ACC112 (cell line): Measurements from ENCODE around the gene LUC7L.
A peak's percentile ranks its signal among the peaks of the same experiment; 100 is the strongest.

ENCODE experiments used
- H2AFZ ChIP-seq: fragments of 200-600 bp; sonication (generic); one replicate; pipeline ENCODE4 v1.6.0; 2017; ENCODE audit warnings: antibody characterized with exemption, low read length; ENCODE audit not compliant: unreplicated experiment
- H3K27ac ChIP-seq: fragments of 200-600 bp; sonication (generic); 2 replicates; pipeline ENCODE4 v1.5.1; 2014; ENCODE audit warnings: low read depth, mild to moderate bottlenecking, antibody characterized with exemption, low read length, moderate library complexity
- H3K27me3 ChIP-seq: fragments of 200-600 bp; sonication (generic); 2 replicates; pipeline ENCODE4 v1.6.1; 2014; ENCODE audit warnings: mild to moderate bottlenecking, antibody characterized with exemption, low read length, moderate library complexity, mixed read lengths; ENCODE audit not compliant: insufficient read depth
- H3K36me3 ChIP-seq: fragments of 200-600 bp; sonication (generic); 2 replicates; pipeline ENCODE4 v1.6.1; 2016; ENCODE audit warnings: mild to moderate bottlenecking, antibody characterized with exemption, low read length, moderate library complexity, mixed read lengths; ENCODE audit not compliant: insufficient read depth
- H3K4me1 ChIP-seq: fragments of 200-600 bp; sonication (generic); one replicate; pipeline ENCODE4 v1.6.1; 2016; ENCODE audit warnings: low read length, mixed read lengths; ENCODE audit not compliant: insufficient read depth, unreplicated experiment, control insufficient read depth
- H3K4me3 ChIP-seq: fragments of 200-600 bp; sonication (generic); 2 replicates; pipeline ENCODE4 v1.5.1; 2014; ENCODE audit warnings: mild to moderate bottlenecking, low read depth, low read length
- H3K79me2 ChIP-seq: fragments of 200-600 bp; sonication (generic); one replicate; pipeline ENCODE4 v1.6.0; 2016; ENCODE audit warnings: low read length; ENCODE audit not compliant: control insufficient read depth, unreplicated experiment, insufficient read depth

Gene LUC7L

GRCh38 chr16:191831-192230 is 37.4 kb downstream of the LUC7L start:
- Histone ChIP-seq H3K36me3 (peaks cover 37% of the 10 kb centered on the region), H3K79me2 (peaks cover 2% of the 10 kb centered on the region), H3K4me1 (peaks cover 4% of the 10 kb centered on the region), H3K27ac (no peak overlapping the region), H3K4me3 (no peak overlapping the region), H3K27me3 (no peaks in the 10 kb centered on the region), H2AFZ (no peak overlapping the region)

DNA sequence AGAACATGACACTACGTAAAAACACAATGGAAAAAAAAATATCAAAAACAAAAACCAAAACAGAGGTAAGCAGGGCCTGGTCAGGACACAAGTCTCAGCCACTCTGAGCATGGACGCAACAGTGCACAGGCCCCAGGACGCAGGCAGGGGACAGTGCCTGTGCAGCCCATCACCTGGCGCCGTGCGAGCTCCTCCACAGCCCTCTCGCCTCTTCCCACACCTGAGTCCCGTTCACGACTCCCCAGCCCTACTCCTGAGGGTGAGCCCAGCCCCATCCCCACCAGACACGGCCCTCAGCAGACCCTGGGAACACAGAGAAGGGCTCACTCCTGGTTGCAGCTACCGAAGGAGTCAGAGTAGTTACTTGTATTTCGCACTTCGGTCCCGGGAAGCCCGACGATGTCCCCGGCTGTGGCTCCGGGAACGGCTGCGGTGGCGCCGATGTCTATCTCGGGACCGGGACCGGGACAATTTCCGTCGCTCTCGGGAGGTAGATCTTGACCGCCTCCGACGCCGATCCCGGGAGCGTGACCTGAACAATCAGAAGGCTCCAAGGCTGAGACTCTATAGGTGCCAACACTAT is 39.6 kb downstream of the LUC7L start:
- H3K4me3 ChIP-seq, result no peak overlapping the region
- H3K79me2 ChIP-seq, result no peaks in the 10 kb centered on the region
- peaks cover 24% of the 10 kb centered on the region; the same call in 1 of the 2 replicates for H3K36me3 ChIP-seq
- H3K27ac ChIP-seq, result no peak overlapping the region
- H3K4me1 ChIP-seq, result peaks cover under 1% of the 10 kb centered on the region
- no peak overlapping the region for H2AFZ ChIP-seq
- no peaks in the 10 kb centered on the region for H3K27me3 ChIP-seq

DNA sequence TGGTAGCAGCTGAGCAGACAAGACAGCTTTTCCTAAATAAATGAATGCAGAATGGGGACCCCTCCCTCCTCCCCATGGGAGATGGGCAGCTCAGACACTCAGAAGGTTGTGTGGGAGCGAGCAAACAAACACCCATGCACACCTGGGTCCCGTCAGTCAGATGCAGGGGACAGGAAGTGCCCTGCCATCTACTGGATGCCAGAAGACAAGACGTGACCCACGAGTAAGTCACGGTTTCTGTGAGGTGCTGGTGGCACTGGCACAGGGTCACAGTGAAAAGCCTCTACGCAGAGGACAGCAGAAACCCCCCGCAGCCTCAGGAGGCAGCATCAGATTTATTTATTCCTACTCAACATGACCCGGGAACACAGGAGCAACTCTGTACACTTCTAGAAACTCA is 40.6 kb downstream of the LUC7L start:
- no peak overlapping the region for H2AFZ ChIP-seq
- no peak overlapping the region for H3K27ac ChIP-seq
- H3K27me3 ChIP-seq, result no peaks in the 10 kb centered on the region
- H3K4me1 ChIP-seq, result no peaks in the 10 kb centered on the region
- peaks cover 24% of the 10 kb centered on the region; the same call in 1 of the 2 replicates for H3K36me3 ChIP-seq
- H3K4me3 ChIP-seq, result no peak overlapping the region
- H3K79me2 ChIP-seq, result no peaks in the 10 kb centered on the region

GRCh38 chr16:187330-187729 is 41.9 kb downstream of the LUC7L start:
- Histone ChIP-seq H3K36me3 (peaks cover 20% of the 10 kb centered on the region; the same call in 1 of the 2 replicates), H3K27me3 (no peaks in the 10 kb centered on the region), H3K4me3 (no peak overlapping the region), H3K27ac (no peak overlapping the region), H3K79me2 (no peaks in the 10 kb centered on the region), H3K4me1 (no peaks in the 10 kb centered on the region), H2AFZ (no peak overlapping the region)

DNA sequence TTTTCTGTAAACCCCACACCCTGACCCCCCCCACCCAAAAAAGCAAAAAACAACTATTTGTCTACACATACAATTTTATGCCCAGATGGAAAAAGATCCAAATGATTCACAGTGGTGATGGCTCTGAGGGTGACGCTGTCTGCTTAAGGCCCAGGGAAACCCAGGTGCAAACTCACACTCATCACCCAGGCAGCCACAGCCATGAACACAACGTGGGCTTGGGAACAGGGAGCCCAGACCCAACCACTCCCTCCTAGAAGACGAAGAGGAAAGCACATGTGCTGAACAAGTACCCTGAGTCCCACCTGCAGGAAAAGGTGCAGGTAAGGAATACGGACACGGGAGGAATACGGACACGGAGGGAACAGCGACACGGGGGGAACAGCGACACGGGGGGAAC is 43.6 kb downstream of the LUC7L start:
- Histone ChIP-seq H3K27me3 (no peaks in the 10 kb centered on the region), H2AFZ (no peak overlapping the region), H3K79me2 (no peaks in the 10 kb centered on the region), H3K36me3 (peaks cover 20% of the 10 kb centered on the region; the same call in 1 of the 2 replicates), H3K27ac (no peak overlapping the region), H3K4me1 (no peaks in the 10 kb centered on the region), H3K4me3 (no peak overlapping the region)

DNA sequence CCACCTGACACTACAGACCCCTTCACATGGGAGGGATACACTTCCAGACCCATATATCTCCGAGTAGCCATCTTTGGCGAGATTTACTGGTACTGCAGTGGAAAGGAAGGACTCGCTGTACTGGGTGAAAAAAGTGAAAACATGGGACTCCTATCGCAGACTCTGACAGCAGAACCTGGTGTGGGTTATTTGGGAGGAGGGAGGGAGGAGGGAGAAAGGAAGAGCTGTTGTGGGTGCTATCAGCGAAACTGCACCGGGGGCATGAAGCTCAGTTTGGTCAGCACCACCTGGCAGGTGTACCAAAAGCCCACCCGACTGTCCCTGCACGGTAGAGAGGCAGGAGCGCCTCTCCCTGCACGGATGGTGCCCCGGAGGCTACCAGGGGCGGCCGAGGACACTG is 44.0 kb downstream of the LUC7L start:
- Histone ChIP-seq H2AFZ (no peak overlapping the region), H3K4me3 (no peak overlapping the region), H3K27ac (no peak overlapping the region), H3K79me2 (no peaks in the 10 kb centered on the region), H3K36me3 (peaks cover 19% of the 10 kb centered on the region; the same call in 1 of the 2 replicates), H3K4me1 (no peaks in the 10 kb centered on the region), H3K27me3 (no peaks in the 10 kb centered on the region)

DNA sequence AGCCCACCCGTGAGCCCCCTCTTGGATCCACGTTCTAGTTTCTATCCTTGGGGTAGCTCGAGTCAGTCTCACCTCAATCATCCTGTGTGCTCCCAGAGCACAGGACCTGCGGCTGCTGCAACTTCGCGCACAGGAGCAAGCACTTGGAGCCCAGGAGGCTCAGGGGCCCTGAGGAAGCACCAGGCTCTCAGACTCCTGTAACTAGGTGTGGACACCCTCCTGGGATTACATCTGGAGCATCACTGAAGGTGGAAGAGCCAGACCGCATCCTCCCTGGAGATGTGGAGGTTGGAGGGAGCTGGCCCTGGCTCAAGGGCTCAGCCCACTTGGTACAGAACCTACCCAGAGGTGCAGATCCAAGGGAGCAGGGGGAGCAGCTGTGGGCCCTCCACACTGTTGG is 46.2 kb downstream of the LUC7L start:
- peaks cover 18% of the 10 kb centered on the region for H3K27me3 ChIP-seq
- H3K4me1 ChIP-seq, result no peaks in the 10 kb centered on the region
- no peak overlapping the region for H3K4me3 ChIP-seq
- no peak overlapping the region for H2AFZ ChIP-seq
- 0 out of 2 replicates have a peak, but pooled peaks cover 4% of the 10 kb centered on the region for H3K36me3 ChIP-seq
- no peak overlapping the region for H3K27ac ChIP-seq
- H3K79me2 ChIP-seq, result no peaks in the 10 kb centered on the region

GRCh38 chr16:181565-182021 is 47.7 kb downstream of the LUC7L start:
- Histone ChIP-seq H3K4me3 (no peak overlapping the region; the same call in 1 of the 2 replicates), H3K4me1 (no peaks in the 10 kb centered on the region), H3K27ac (no peak overlapping the region), H2AFZ (no peak overlapping the region), H3K36me3 (no peaks in the 10 kb centered on the region), H3K79me2 (no peaks in the 10 kb centered on the region), H3K27me3 (peaks cover 29% of the 10 kb centered on the region)

GRCh38 chr16:180681-181564 is 48.3 kb downstream of the LUC7L start:
- peaks cover 29% of the 10 kb centered on the region for H3K27me3 ChIP-seq
- H3K36me3 ChIP-seq, result no peaks in the 10 kb centered on the region
- H3K4me3 ChIP-seq, result peak overlapping the region; percentile 74
- no peaks in the 10 kb centered on the region for H3K79me2 ChIP-seq
- peak overlapping the region; percentile 43 for H2AFZ ChIP-seq
- no peak overlapping the region for H3K27ac ChIP-seq
- no peaks in the 10 kb centered on the region for H3K4me1 ChIP-seq

DNA sequence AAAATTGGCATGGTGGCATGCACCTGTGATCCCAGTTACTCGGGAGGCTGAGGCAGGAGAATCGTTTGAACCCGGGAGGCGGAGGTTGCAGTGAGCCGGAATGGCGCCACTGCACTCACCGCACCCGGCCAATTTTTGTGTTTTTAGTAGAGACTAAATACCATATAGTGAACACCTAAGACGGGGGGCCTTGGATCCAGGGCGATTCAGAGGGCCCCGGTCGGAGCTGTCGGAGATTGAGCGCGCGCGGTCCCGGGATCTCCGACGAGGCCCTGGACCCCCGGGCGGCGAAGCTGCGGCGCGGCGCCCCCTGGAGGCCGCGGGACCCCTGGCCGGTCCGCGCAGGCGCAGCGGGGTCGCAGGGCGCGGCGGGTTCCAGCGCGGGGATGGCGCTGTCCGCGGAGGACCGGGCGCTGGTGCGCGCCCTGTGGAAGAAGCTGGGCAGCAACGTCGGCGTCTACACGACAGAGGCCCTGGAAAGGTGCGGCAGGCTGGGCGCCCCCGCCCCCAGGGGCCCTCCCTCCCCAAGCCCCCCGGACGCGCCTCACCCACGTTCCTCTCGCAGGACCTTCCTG is 49.1 kb downstream of the LUC7L start, which contains the start of gene HBQ1:
HBQ1 (plus strand) TSS at position 359 of the 575 bp plus-strand sequence; CDS start at position 387, 28 bp downstream.
- H3K27me3 ChIP-seq, result peaks cover 34% of the 10 kb centered on the region

More for the DNA sequence above, 49.1 kb downstream of the LUC7L start, which contains the start of gene HBQ1:
- H3K4me3 ChIP-seq, result peak within 1 kb of the TSS; percentile 74
- no peak within 1 kb of the TSS for H3K27ac ChIP-seq
- H3K36me3 ChIP-seq, result no peaks in the 10 kb centered on the region
- no peaks in the 10 kb centered on the region for H3K79me2 ChIP-seq
- H3K4me1 ChIP-seq, result no peaks in the 10 kb centered on the region
- H2AFZ ChIP-seq, result peak within 1 kb of the TSS; percentile 43
